Measurements from ENCODE around the gene PDCD5.

PDCD5 gene

GRCh38 chr19:32613008-32613407 lies 32.0 kb downstream of the PDCD5 start:
- TF ChIP-seq YY1 (IDR thresholded peaks at IDR 0.05; ENCODE audit: low read depth) (no peak), MAX (IDR thresholded peaks at IDR 0.05) (no peak), TEAD4 (IDR thresholded peaks at IDR 0.05) (no peak), REST (IDR thresholded peaks at IDR 0.05; ENCODE audit: low read depth) (no peak), ZBTB7A (IDR thresholded peaks at IDR 0.05; ENCODE audit: low read depth) (no peak), NFIC (IDR thresholded peaks at IDR 0.05) (no peak), RAD21 (IDR thresholded peaks at IDR 0.05; ENCODE audit: low read depth) (no peak), USF1 (IDR thresholded peaks at IDR 0.05) (no peak), TCF12 (IDR thresholded peaks at IDR 0.05; ENCODE audit: low read depth) (no peak), FOXM1 (IDR thresholded peaks at IDR 0.05; ENCODE audit: borderline replicate concordance, low read depth) (no peak), EP300 (IDR thresholded peaks at IDR 0.05; ENCODE audit: borderline replicate concordance) (no peak), CREB1 (IDR thresholded peaks at IDR 0.05; ENCODE audit: low read depth) (no peak), CEBPB (IDR thresholded peaks at IDR 0.05) (no peak), TAF1 (IDR thresholded peaks at IDR 0.05; ENCODE audit: low read depth) (no peak), EGR1 (IDR thresholded peaks at IDR 0.05) (no peak)

GRCh38 chr19:32614916-32615315 lies 33.9 kb downstream of the PDCD5 start:
- TF ChIP-seq NFIC (IDR thresholded peaks at IDR 0.05): no peak
- TF ChIP-seq TAF1 (IDR thresholded peaks at IDR 0.05; ENCODE audit: low read depth): no peak
- no peak for TF ChIP-seq ZBTB7A (IDR thresholded peaks at IDR 0.05; ENCODE audit: low read depth)
- TF ChIP-seq USF1 (IDR thresholded peaks at IDR 0.05): no peak
- TF ChIP-seq TEAD4 (IDR thresholded peaks at IDR 0.05): no peak
- no peak for TF ChIP-seq EP300 (IDR thresholded peaks at IDR 0.05; ENCODE audit: borderline replicate concordance)
- no peak for TF ChIP-seq TCF12 (IDR thresholded peaks at IDR 0.05; ENCODE audit: low read depth)
- TF ChIP-seq RAD21 (IDR thresholded peaks at IDR 0.05; ENCODE audit: low read depth): no peak
- TF ChIP-seq REST (IDR thresholded peaks at IDR 0.05; ENCODE audit: low read depth): no peak
- no peak for TF ChIP-seq EGR1 (IDR thresholded peaks at IDR 0.05)
- TF ChIP-seq YY1 (IDR thresholded peaks at IDR 0.05; ENCODE audit: low read depth): no peak
- TF ChIP-seq CEBPB (IDR thresholded peaks at IDR 0.05): no peak
- TF ChIP-seq CREB1 (IDR thresholded peaks at IDR 0.05; ENCODE audit: low read depth): no peak
- no peak for TF ChIP-seq MAX (IDR thresholded peaks at IDR 0.05)
- TF ChIP-seq FOXM1 (IDR thresholded peaks at IDR 0.05; ENCODE audit: borderline replicate concordance, low read depth): no peak

GRCh38 chr19:32615569-32615968 lies 34.6 kb downstream of the PDCD5 start:
- TF ChIP-seq NFIC (IDR thresholded peaks at IDR 0.05) (no peak), RAD21 (IDR thresholded peaks at IDR 0.05; ENCODE audit: low read depth) (no peak), ZBTB7A (IDR thresholded peaks at IDR 0.05; ENCODE audit: low read depth) (no peak), TEAD4 (IDR thresholded peaks at IDR 0.05) (no peak)

- TF ChIP-seq EP300 (IDR thresholded peaks at IDR 0.05; ENCODE audit: borderline replicate concordance) (no peak), ZBTB7A (IDR thresholded peaks at IDR 0.05; ENCODE audit: low read depth) (no peak), USF1 (IDR thresholded peaks at IDR 0.05) (no peak)
Observed at GRCh38 chr19:32619051-32619685, 38.2 kb downstream of the PDCD5 start.

GRCh38 chr19:32622002-32622401 lies 41.0 kb downstream of the PDCD5 start:
- no peak for TF ChIP-seq EP300 (IDR thresholded peaks at IDR 0.05; ENCODE audit: borderline replicate concordance)
- TF ChIP-seq NFIC (IDR thresholded peaks at IDR 0.05): no peak
- no peak for TF ChIP-seq RAD21 (IDR thresholded peaks at IDR 0.05; ENCODE audit: low read depth)
- no peak for TF ChIP-seq REST (IDR thresholded peaks at IDR 0.05; ENCODE audit: low read depth)
- no peak for TF ChIP-seq USF1 (IDR thresholded peaks at IDR 0.05)
- no peak for TF ChIP-seq TAF1 (IDR thresholded peaks at IDR 0.05; ENCODE audit: low read depth)
